HEK293T (cell line): ENCODE data around the gene EPS8.

Source experiments
- ARNT ChIP-seq: fragments of 450-650 bp; IDR thresholded peaks from 2 replicates; pipeline ENCODE4 v1.6.1; 2017; ENCODE audit warnings: mild to moderate bottlenecking
- FOXA1 ChIP-seq: fragments of 450-650 bp; IDR thresholded peaks from 2 replicates; pipeline ENCODE4 v1.6.1; 2016; ENCODE audit warnings: mild to moderate bottlenecking
- FOXK2 ChIP-seq: fragments of 450-650 bp; IDR thresholded peaks from 2 replicates; pipeline ENCODE4 v1.6.1; 2016; ENCODE audit warnings: mild to moderate bottlenecking
- FOXM1 ChIP-seq: fragments of 450-650 bp; IDR thresholded peaks from 2 replicates; pipeline ENCODE4 v1.6.1; 2017; ENCODE audit warnings: mild to moderate bottlenecking, borderline replicate concordance
- SP1 ChIP-seq: fragments of 450-650 bp; IDR thresholded peaks from 2 replicates; pipeline ENCODE4 v1.6.1; 2017
- SUZ12 ChIP-seq: fragments of 450-650 bp; IDR thresholded peaks from 2 replicates; pipeline ENCODE4 v1.6.1; 2016; ENCODE audit warnings: mild to moderate bottlenecking
- ZNF384 ChIP-seq: fragments of 450-650 bp; IDR thresholded peaks from 2 replicates; pipeline ENCODE4 v1.6.1; 2016

- TF ChIP-seq ZNF384 (no peak), ARNT (no peak), FOXA1 (no peak), FOXK2 (no peak), SP1 (no peak), SUZ12 (no peak), FOXM1 (no peak)
Measured at GRCh38 chr12:15709551-15709950, 79.6 kb downstream of the EPS8 start.
